NB4 (cell line): ENCODE results near the gene LIX1.

Source experiments
- POLR2A ChIP-seq: IDR thresholded peaks from 2 replicates; pipeline ENCODE4 v1.6.1; 2011; ENCODE audit warnings: mild to moderate bottlenecking; ENCODE audit not compliant: insufficient read length; ENCODE audit errors: extremely low read depth
- TF ChIP-seq, protein P1 (sequence below): IDR thresholded peaks from one replicate; pipeline ENCODE4 v1.5.1; 2012; ENCODE audit warnings: low read depth, low read length
- TF ChIP-seq, protein P2 (sequence below): IDR thresholded peaks from 2 replicates; pipeline ENCODE4 v1.6.1; 2011; ENCODE audit warnings: low read depth, low read length

DNA sequence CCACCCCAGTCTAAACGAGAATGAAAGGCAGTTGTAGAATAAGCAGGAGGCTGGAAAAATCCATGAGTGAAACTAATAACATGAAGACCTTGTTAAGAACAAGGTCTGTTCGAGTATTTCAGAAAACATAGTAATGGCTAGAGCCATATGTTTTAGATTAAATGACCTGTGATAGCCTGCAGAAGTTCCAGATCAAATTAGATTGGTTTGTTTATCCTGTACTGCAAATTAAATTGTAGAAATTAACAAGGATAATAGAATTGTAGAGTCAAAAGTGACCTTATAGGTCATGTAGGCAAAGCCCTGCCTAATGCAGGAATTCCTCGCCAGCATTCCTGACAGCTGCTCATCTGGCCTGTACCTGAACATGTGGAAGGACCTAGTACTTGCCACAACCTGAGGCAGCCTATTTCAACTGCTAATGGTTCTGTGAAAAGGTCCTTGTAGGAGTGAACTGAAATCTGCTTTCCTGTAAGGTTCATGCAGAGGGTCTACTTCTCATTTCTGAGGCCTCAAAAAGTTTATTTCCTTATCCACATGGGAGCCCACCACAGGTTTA lies 17.2 kb downstream of the LIX1 start:
- TF ChIP-seq, protein P1, sequence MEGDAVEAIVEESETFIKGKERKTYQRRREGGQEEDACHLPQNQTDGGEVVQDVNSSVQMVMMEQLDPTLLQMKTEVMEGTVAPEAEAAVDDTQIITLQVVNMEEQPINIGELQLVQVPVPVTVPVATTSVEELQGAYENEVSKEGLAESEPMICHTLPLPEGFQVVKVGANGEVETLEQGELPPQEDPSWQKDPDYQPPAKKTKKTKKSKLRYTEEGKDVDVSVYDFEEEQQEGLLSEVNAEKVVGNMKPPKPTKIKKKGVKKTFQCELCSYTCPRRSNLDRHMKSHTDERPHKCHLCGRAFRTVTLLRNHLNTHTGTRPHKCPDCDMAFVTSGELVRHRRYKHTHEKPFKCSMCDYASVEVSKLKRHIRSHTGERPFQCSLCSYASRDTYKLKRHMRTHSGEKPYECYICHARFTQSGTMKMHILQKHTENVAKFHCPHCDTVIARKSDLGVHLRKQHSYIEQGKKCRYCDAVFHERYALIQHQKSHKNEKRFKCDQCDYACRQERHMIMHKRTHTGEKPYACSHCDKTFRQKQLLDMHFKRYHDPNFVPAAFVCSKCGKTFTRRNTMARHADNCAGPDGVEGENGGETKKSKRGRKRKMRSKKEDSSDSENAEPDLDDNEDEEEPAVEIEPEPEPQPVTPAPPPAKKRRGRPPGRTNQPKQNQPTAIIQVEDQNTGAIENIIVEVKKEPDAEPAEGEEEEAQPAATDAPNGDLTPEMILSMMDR: no peak
- no peak for TF ChIP-seq POLR2A
- TF ChIP-seq, protein P2, sequence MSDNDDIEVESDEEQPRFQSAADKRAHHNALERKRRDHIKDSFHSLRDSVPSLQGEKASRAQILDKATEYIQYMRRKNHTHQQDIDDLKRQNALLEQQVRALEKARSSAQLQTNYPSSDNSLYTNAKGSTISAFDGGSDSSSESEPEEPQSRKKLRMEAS: no peak
